Glutamatergic neuron (in vitro differentiated cells): ENCODE measurements around the gene IL23R. TPM values are rescaled to one million over a fixed set of nuclear protein-coding genes. Genes with fewer than 3 reads are reported as not detected.

ENCODE experiments used
- DNase-seq: peaks from one replicate; pipeline ENCODE4 v3.0.0; 2022
- H3K27ac Mint-ChIP-seq: one replicate; pipeline ENCODE4 v1.8.0; 2020; ENCODE audit warnings: mild to moderate bottlenecking, mixed read lengths, inconsistent platforms; ENCODE audit not compliant: unreplicated experiment
- H3K27me3 Mint-ChIP-seq: one replicate; pipeline ENCODE4 v1.8.0; 2020; ENCODE audit warnings: mild to moderate bottlenecking, moderate library complexity, mixed read lengths, inconsistent platforms; ENCODE audit not compliant: unreplicated experiment
- H3K36me3 Mint-ChIP-seq: one replicate; pipeline ENCODE4 v1.8.0; 2020; ENCODE audit warnings: mild to moderate bottlenecking, mixed read lengths, inconsistent platforms; ENCODE audit not compliant: unreplicated experiment
- H3K4me1 Mint-ChIP-seq: one replicate; pipeline ENCODE4 v1.8.0; 2020; ENCODE audit warnings: mild to moderate bottlenecking, low read depth, mixed read lengths, inconsistent platforms; ENCODE audit not compliant: unreplicated experiment
- H3K4me3 Mint-ChIP-seq: one replicate; pipeline ENCODE4 v1.8.0; 2020; ENCODE audit warnings: mild to moderate bottlenecking, mixed read lengths, inconsistent platforms; ENCODE audit not compliant: unreplicated experiment
- H3K9me3 Mint-ChIP-seq: one replicate; pipeline ENCODE4 v1.8.0; 2020; ENCODE audit warnings: mild to moderate bottlenecking, moderate library complexity, mixed read lengths, inconsistent platforms; ENCODE audit not compliant: unreplicated experiment
- total RNA-seq: library from RNA; stranded (reverse); fragmentation: NEBNext Ultra II Directional; extraction: Animal tissue kit (Norgen Biotek cat#: 25700); gene quantifications from one replicate; pipeline ENCODE4 v1.2.1, GENCODE V29; 2021; ENCODE audit not compliant: unreplicated experiment
- TF ChIP-seq, protein P1 (sequence below): fragments of 200-600 bp; sonication (generic); IDR thresholded peaks from one replicate; pipeline ENCODE4 v1.5.0; 2021; ENCODE audit not compliant: partially characterized antibody, unreplicated experiment

The IL23R gene
- total RNA-seq, 1 donor from 2014 or later, result not detected

DNA sequence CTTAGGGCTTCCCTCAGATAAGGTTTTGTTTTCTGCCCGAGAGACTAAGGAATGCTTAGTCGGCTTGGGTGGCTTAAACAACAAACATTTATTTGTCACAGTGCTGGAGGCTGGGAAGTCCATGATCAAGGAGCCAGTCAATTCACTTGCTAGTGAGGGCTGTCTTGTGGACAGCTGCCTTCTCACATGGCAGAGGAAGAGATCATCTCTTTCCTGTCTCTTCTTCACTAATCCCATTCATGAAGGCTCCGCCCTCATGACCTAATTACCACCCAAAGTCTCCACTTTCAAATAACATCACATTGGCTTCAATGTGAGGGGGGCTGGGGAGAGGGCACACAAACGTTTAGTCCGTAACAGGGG, 90.9 kb downstream of the IL23R start:
- TF ChIP-seq, protein P1, sequence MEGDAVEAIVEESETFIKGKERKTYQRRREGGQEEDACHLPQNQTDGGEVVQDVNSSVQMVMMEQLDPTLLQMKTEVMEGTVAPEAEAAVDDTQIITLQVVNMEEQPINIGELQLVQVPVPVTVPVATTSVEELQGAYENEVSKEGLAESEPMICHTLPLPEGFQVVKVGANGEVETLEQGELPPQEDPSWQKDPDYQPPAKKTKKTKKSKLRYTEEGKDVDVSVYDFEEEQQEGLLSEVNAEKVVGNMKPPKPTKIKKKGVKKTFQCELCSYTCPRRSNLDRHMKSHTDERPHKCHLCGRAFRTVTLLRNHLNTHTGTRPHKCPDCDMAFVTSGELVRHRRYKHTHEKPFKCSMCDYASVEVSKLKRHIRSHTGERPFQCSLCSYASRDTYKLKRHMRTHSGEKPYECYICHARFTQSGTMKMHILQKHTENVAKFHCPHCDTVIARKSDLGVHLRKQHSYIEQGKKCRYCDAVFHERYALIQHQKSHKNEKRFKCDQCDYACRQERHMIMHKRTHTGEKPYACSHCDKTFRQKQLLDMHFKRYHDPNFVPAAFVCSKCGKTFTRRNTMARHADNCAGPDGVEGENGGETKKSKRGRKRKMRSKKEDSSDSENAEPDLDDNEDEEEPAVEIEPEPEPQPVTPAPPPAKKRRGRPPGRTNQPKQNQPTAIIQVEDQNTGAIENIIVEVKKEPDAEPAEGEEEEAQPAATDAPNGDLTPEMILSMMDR, result no peak
- Mint-ChIP-seq H3K4me1 (no peaks in the 10 kb centered on the region), H3K36me3 (no peaks in the 10 kb centered on the region), H3K9me3 (no peaks in the 10 kb centered on the region), H3K27ac (no peak overlapping the region), H3K4me3 (no peak overlapping the region), H3K27me3 (no peaks in the 10 kb centered on the region)
- DNase-seq, result no peak

DNA sequence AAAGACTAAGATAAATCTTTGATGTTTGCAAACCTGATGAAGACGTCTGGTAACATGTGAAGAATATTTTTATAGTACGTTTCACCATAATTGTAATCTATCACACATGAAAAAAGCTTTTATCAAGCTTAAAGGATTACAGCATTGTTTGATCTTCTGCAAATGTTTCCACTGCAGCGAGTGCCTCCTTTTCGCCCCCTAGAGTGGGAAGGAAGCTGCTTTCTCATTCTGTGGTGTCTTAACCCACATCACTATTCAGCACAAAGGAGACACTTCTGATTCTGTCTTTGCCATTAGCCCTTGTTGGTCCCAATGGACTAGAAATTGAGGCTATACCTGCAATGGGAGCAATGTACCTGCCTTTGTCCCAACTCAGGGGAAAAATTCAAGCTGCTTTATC, 95.4 kb downstream of the IL23R start:
- Mint-ChIP-seq H3K4me1 (no peaks in the 10 kb centered on the region), H3K36me3 (no peaks in the 10 kb centered on the region), H3K27ac (no peak overlapping the region), H3K9me3 (no peaks in the 10 kb centered on the region), H3K4me3 (no peak overlapping the region), H3K27me3 (no peaks in the 10 kb centered on the region)
- DNase-seq, result no peak
- TF ChIP-seq, protein P1, result no peak

DNA sequence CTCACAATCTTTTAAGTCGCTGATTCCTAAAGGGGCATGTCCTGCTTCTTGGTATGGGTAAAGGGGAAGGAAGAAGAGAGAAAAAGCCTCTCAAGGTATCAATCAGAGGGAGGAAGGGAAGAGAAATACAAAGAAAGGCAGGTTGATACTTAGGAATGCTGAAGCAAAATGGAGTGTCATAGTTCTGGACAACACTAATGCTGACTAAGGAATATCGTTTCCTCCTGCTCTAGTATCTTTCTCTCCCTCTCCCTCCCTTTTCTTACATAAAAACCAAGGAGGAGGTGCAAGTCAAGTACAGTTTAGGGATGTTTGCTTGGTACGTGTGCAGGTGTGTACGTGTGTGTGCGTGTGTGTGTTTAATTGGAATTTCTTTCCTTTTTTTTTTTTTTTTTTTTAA, 96.5 kb downstream of the IL23R start:
- DNase-seq, result no peak
- Mint-ChIP-seq H3K4me3 (no peak overlapping the region), H3K9me3 (no peaks in the 10 kb centered on the region), H3K36me3 (no peaks in the 10 kb centered on the region), H3K27ac (no peak overlapping the region), H3K27me3 (no peaks in the 10 kb centered on the region), H3K4me1 (no peaks in the 10 kb centered on the region)
- TF ChIP-seq, protein P1, result no peak

DNA sequence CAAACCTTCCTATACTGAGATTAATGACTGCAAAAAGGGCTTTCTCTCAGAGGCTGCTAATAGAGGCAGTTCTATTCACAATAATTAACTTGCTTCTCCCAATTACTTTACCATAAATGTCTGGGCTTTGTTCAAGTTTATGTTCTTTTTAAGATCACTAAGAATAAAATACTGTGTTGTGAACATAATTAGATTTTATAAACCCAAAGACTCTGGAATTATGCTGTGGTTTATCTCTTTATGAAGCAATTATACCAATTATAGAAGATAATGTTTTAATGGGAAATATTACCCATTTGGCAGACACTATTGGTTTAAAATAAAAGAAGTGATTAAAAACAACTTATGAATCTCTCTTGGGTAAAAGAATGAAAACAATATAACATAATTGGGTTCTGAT, 97.9 kb downstream of the IL23R start:
- DNase-seq, result no peak
- no peaks in the 10 kb centered on the region for H3K4me1 Mint-ChIP-seq
- H3K27ac Mint-ChIP-seq, result no peak overlapping the region
- TF ChIP-seq, protein P1, result no peak
- H3K4me3 Mint-ChIP-seq, result no peak overlapping the region
- H3K27me3 Mint-ChIP-seq, result no peaks in the 10 kb centered on the region
- no peaks in the 10 kb centered on the region for H3K9me3 Mint-ChIP-seq
- no peaks in the 10 kb centered on the region for H3K36me3 Mint-ChIP-seq

DNA sequence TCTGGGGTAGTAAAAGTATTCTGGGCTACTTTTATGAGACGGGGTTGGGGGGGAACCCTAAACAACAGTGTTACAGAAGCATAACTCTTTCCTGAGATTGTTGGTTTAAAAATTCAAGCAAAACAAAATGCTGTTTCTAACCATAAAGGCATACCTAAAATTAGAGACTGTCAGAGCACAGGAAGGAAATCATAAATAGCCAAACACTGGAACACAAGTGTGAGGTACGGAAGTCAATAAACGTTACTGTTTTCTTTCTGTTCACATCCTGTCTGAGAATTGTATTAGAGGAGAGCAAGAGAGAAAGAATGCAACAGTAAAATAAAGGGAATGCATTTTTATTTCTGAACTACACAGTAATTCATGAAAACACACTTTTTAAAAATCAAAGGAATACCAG, 98.6 kb downstream of the IL23R start:
- no peaks in the 10 kb centered on the region for H3K4me1 Mint-ChIP-seq
- H3K27me3 Mint-ChIP-seq, result no peaks in the 10 kb centered on the region
- TF ChIP-seq, protein P1, result no peak
- no peaks in the 10 kb centered on the region for H3K36me3 Mint-ChIP-seq
- DNase-seq, result no peak
- H3K27ac Mint-ChIP-seq, result no peak overlapping the region
- no peaks in the 10 kb centered on the region for H3K9me3 Mint-ChIP-seq
- H3K4me3 Mint-ChIP-seq, result no peak overlapping the region
